Mammary epithelial cell (primary cell): ENCODE measurements around the gene DBX1.

Source experiments
- EZH2 ChIP-seq: IDR thresholded peaks from 2 replicates; pipeline ENCODE4 v1.6.1; 2012; ENCODE audit warnings: low read length, inconsistent platforms, borderline replicate concordance
- TF ChIP-seq, protein P1 (sequence below), 2 donors: IDR thresholded peaks in 1 of 2; conservative IDR thresholded peaks in 1 of 2; 2 replicates each; pipeline ENCODE4 v1.5.1; 2011 to 2012; ENCODE audit warnings: inconsistent platforms in 2 of 2, low read length in 2 of 2, mild to moderate bottlenecking in 2 of 2, control low read depth in 1 of 2, low read depth in 1 of 2; ENCODE audit not compliant: insufficient read depth in 1 of 2; ENCODE audit errors: extremely low read depth in 1 of 2

- TF ChIP-seq, protein P1, sequence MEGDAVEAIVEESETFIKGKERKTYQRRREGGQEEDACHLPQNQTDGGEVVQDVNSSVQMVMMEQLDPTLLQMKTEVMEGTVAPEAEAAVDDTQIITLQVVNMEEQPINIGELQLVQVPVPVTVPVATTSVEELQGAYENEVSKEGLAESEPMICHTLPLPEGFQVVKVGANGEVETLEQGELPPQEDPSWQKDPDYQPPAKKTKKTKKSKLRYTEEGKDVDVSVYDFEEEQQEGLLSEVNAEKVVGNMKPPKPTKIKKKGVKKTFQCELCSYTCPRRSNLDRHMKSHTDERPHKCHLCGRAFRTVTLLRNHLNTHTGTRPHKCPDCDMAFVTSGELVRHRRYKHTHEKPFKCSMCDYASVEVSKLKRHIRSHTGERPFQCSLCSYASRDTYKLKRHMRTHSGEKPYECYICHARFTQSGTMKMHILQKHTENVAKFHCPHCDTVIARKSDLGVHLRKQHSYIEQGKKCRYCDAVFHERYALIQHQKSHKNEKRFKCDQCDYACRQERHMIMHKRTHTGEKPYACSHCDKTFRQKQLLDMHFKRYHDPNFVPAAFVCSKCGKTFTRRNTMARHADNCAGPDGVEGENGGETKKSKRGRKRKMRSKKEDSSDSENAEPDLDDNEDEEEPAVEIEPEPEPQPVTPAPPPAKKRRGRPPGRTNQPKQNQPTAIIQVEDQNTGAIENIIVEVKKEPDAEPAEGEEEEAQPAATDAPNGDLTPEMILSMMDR (conservative IDR thresholded peaks at IDR 0.05 in 1 of 2, IDR thresholded peaks at IDR 0.05 in 1 of 2; ENCODE audit: extremely low read depth in 1 of 2, insufficient read depth in 1 of 2, low read depth in 1 of 2, low read length in 2 of 2), result no peak
- no peak for TF ChIP-seq EZH2
Observed at GRCh38 chr11:20203831-20204230, 43.6 kb upstream of the DBX1 start.
